Stimulated activated CD4-positive, alpha-beta T cell treated with anti-CD3 and anti-CD28 coated beads, Interleukin-15, amount 100 ng/mL, for 24 hours (primary cell): ENCODE measurements around the gene PAX5.
"Not testable (repeated sequence)": the region's sequence is repeated elsewhere in the genome, so short reads cannot be mapped to it uniquely, and the experiment has no call there.

ENCODE experiments used
- DNase-seq: peaks from one replicate; pipeline ENCODE4 v3.0.0-alpha.2; 2020

The PAX5 gene

DNA sequence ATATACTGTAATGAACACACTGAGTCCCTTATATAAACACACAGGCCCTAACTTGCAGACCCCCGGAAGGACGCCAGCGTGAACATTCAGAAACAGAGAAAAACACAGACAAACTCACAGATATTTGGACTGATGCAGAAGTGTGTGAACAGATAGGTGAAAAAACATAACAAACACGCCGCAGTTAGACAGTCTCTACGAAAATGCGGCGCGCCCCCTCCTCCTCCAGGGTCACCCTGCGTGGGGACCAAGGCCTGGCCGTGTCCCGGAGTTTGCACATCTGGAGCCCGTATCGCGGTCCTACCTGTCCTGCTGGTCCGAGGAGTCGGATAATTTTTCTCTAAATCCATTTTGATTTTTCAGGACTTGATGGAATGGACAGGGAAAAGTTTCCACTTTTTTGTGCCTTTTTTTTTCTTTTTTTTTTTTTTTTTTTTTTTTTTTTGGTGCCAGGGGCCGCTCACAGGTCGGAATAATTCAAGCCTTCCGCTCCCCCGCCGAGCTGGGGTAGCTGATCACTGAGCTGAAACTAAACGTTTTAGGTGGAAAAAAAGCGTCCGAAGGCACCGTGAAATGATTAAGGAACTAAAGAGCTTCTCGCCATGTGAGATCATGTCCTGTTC lies at the start of gene PAX5:
Gene PAX5, minus strand, starts transcription at position 587 of the 623 bp plus-strand sequence. Its CDS starts 237 bp downstream, at position 350.
- no peak for DNase-seq

GRCh38 chr9:37083654-37084053 lies 49.6 kb upstream of the PAX5 start:
- no peak for DNase-seq

DNA sequence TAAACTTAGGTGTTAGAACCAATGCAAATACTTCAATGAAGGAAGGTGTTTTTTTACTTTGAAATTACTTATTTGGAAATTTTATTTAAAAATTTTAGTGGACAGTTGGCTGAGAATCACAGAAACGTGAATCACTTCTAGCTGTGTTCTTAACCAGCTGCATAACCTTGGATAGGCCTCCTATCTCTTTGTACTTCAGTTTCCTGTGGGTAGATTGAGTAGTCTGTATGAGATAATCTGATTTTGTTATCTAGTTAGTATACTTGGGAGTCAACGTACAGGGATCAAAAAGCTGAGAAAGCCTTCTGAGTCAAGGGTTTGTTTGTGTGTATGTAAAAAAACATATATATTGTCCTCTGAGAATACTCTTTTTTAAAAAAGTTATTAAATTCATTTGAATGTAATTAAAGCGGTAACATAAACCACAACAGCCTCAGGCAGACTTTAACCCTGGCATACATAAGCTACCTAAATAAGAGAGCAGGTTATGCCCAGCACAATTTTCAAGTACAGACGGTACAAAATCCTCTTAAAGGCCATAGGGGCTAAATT lies 48.2 kb upstream of the PAX5 start:
- no peak for DNase-seq

- not testable (repeated sequence) for DNase-seq
These were observed 47.4 kb upstream of the PAX5 start for GRCh38 chr9:37081507-37081906.

DNA sequence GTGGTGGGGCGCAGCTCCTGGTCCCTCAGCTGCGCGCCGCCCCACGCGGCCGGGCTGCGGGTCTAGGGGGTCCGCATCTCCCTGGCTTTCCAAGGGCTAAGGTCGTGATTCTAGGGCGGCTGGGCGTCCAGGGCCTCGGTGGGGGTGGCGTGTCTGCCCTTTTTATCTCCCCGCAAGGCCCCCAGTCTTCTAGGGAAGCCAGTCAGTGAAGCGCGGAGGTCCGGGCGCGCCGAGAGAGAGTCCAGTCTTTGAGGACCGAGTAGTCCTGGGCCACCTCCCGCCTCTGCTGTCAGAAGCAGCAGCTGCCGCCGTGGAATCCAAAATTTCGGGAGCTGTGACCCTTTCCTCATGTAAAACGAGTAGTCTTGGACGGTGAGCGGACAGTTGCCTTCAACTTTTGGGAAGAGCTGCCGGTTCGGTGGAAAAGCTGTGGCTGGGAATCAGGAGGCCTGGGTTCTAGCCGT lies 46.1 kb upstream of the PAX5 start:
- not testable (repeated sequence) for DNase-seq

- DNase-seq, result peak; percentile 94
These were observed 45.5 kb upstream of the PAX5 start for GRCh38 chr9:37079370-37080164.

GRCh38 chr9:37074790-37075189 lies 40.7 kb upstream of the PAX5 start:
- not testable (repeated sequence) for DNase-seq

- DNase-seq, result no peak
These were observed 32.2 kb upstream of the PAX5 start for GRCh38 chr9:37066139-37066725.

DNA sequence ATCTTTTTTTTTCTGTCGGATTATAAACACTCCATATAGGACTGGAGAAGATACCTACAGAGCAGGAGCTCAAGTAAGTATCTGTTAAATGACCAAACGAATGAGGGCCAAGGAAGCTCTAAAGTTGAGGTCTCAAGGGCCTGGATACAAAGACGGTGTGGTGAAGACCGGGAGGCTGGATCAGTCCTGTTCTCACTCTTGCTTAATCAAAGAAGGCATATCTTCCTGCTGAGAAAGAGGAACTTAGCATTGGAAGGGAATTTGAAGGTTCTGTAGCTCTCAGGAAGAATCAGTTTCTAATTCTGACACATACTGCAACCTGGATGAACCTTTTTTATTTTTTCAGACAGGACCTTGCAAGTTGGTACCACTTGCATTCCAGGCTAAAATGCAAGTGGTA lies 28.3 kb upstream of the PAX5 start:
- no peak for DNase-seq

DNA sequence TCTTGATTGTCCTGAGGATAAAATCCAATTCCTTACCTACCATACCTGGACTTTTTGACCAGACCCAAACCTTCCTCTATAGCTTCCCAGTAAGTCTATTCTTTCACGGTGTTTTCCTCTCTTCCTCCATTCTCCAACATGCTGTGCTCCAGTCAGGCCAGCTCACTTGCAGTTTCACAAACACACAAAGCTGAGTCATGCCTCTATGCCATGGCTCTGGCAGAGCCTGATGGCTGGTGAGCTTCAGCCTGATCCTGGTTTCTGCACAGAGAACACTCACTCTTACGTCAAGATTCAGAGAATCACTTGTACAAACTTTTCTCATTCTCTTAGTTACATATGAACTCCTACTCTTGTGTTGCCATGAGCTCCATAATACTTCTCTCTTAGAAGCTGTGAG lies 27.7 kb upstream of the PAX5 start:
- no peak for DNase-seq

DNA sequence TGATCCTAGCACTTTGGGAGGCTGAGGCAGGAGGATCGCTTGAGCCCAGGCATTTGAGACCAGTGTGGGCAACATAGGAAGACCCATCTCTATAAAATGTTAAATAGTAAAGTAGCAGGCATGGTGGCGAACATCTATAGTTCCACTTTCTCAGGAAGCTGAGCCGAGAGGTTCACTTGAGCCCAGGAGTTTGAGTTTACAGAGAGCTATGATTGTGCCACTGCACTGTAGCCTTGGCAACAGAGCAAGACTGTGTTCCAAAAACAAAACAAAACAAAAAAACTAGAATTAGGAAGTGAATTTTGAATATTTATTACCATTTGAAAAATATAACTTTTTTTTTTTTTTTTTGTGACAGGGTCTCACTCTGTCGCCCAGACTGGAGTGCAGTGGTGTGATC lies 26.8 kb upstream of the PAX5 start:
- DNase-seq, result no peak

DNA sequence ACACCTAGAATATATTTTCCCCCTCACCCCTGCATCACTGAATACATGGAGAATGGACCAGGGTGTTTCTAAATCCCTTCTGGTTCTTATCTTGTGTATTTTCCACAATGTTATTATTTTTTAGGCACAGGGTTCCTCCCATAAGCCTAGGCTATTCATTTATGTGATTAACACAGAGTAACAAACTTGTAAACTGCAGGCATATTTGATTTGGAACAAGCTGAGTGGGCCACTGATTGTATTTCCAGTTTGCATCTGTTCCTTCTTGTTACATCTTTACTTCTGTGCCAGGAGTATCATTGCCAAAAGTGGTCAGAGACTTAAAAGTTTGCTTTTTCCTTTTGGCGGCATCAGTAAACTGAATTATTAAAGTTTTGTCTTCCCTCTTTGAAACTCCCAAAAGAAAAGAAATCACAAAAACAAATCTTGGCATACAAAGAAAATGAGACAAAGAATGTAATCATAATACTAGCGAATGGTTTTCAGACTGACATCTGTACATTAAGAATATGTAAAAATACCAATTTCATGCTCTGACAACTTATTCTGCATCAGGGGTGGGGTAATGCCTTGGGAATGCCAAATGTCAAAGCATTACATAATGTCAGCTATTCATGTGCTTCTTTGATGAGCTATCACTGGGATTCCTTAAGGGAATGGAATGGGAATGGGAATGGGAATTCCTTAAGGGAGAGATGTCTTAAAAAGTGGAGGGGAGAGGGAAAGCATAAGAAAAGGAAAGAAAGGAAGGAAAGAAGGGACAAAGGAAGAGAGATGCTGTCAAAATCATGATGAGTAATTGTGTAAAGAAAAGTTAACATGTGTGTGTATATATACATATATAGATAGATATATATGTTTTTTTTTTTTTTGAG lies 22.2 kb upstream of the PAX5 start:
- no peak for DNase-seq

- DNase-seq, result not testable (repeated sequence)
These were observed 20.3 kb upstream of the PAX5 start for GRCh38 chr9:37054363-37054720.

GRCh38 chr9:37053684-37054362 lies 19.8 kb upstream of the PAX5 start:
- no peak for DNase-seq

DNA sequence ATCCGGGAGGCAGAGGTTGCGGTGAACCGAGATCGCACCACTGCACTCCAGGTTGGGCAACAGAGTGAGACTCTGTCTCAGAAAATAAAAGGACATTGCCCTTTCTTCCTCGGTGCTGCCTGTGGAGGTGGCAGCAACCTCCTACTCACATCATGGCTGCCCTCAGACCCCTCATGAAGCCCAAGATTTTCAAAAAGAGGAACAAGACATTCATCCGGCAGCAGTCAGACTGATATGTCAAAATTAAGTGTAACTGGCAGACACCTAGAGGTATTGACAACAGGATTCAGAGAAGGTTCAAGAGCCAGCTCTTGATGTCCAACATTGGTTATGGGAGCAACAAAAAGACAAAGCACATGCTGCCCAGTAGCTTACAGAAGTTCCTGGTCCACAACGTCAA lies 12.6 kb upstream of the PAX5 start:
- DNase-seq, result no peak

GRCh38 chr9:37042421-37042820 lies 8.4 kb upstream of the PAX5 start:
- DNase-seq, result no peak

- DNase-seq, result no peak
These were observed 6.5 kb upstream of the PAX5 start for GRCh38 chr9:37040508-37041127.

DNA sequence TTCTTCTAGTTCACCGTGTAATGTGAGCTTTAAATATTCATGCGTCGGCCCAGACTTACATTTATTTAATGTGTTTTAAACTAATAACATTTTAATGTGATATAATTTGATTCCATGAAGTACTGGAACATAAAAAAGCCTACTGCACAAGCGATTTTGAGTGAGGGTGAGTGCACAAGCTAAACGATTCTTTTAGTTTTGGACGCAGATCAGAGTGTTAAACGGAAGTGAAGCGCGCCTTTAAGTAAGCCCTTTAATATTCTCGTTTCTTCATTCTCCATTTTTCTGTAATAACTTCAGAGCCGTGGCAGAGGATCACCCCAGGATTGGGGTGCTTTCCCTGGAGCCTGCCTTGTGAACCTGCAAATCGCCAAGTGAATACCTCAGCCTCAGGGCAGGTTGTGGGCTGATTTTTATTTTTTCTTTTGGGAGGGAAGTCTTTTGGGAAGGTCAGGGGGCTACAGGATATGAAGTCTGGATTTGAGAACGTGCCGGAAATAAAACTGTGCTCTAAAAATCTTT lies 4.9 kb upstream of the PAX5 start:
- DNase-seq, result no peak

DNA sequence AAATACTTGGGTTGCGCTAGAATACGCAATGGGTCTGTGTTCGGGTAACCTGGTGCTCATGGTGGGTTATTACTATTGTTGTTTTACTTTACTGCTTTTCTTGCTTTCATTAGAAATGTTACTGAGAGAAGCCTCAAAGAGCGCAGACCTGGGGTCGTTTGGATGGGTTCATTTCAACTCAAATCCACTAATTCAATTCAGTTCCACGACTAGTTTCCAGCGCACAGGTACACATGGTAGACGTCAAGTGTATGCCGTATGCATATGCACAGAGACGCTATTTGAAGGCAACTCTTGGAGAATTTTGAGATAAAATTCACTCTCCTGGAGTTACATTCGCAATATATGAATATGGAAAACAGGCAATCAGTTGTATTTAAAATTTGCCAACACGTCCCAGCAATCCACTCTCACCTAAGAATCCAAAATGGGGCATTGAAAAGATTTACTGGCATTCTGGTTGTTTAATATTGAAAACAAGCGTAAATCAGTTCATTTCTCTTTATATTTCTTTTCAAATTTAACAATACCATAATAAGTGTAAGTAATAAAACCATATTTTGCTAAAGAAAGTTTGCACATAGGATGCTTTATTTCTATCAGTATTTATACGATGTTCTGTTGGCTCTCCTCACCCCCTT lies 4.4 kb upstream of the PAX5 start:
- DNase-seq, result no peak

DNA sequence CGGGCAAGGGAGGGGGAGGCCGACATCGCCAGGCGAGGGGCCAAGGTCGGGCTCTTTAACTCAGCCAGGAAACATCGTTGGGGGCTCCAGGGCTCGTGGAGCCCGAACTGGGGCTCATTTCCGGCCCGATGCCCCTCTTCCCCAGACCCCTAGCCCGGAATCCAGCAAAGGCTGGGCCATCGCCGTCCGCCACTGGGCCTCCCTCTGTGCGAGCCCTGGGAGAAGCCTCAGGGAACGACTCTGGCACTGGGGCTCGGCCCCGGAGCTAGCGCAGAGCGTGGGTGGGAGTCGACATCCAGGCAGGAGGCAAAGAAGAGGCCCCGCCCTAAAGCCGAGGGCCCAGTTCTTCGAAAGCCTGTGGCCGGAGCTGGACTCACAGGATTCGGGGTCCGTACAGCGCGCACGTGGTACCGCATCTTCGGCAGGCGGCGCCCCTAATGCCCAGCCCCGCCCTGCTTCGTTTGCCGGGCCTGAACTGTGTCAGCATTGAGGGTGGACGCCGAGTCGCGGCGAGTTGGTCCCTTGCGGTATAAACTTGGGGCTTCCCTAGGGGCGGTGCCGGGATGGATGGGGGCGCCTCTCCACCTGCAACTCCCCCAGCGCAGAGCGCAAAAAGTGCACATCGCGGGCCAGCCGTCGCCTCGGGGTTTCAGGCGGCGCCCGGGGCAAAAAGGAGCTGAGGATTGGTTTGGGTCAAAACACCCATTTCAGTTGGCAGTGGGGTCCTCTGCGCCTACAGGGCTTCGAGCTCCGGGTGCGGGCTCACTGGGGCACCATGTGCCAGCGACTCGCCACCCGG lies 3.6 kb upstream of the PAX5 start:
- DNase-seq, result peak; percentile 44
